Stimulated activated CD4-positive, alpha-beta T cell treated with anti-CD3 and anti-CD28 coated beads, Interleukin-1b, Interleukin-23, amount 100 ng/mL, for 1 hour (primary cell): ENCODE data around the gene ZNF574.

ENCODE experiments used
- DNase-seq, 2 donors: peaks; one replicate each; pipeline ENCODE4 v3.0.0-alpha.2; 2020; ENCODE audit warnings: low read depth in 2 of 2

Gene ZNF574

DNA sequence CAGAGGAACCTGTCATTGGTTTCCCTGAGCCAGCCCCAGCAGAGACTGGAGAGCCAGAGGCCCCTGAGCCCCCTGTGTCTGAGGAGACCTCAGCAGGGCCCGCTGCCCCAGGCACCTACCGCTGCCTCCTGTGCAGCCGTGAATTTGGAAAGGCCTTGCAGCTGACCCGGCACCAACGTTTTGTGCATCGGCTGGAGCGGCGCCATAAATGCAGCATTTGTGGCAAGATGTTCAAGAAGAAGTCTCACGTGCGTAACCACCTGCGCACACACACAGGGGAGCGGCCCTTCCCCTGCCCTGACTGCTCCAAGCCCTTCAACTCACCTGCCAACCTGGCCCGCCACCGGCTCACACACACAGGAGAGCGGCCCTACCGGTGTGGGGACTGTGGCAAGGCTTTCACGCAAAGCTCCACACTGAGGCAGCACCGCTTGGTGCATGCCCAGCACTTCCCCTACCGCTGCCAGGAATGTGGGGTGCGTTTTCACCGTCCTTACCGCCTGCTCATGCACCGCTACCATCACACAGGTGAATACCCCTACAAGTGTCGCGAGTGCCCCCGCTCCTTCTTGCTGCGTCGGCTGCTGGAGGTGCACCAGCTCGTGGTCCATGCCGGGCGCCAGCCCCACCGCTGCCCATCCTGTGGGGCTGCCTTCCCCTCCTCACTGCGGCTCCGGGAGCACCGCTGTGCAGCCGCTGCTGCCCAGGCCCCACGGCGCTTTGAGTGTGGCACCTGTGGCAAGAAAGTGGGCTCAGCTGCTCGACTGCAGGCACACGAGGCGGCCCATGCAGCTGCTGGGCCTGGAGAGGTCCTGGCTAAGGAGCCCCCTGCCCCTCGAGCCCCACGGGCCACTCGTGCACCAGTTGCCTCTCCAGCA is 4.2 kb downstream of the ZNF574 start:
- DNase-seq: no peak

DNA sequence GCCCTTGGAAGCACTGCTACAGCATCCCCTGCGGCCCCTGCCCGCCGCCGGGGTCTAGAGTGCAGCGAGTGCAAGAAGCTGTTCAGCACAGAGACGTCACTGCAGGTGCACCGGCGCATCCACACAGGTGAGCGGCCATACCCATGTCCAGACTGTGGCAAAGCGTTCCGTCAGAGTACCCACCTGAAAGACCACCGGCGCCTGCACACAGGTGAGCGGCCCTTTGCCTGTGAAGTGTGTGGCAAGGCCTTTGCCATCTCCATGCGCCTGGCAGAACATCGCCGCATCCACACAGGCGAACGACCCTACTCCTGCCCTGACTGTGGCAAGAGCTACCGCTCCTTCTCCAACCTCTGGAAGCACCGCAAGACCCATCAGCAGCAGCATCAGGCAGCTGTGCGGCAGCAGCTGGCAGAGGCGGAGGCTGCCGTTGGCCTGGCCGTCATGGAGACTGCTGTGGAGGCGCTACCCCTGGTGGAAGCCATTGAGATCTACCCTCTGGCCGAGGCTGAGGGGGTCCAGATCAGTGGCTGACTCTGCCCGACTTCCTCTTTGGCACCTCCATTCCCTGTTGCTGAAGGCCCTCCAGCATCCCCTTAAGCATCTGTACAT is 4.9 kb downstream of the ZNF574 start:
- no peak for DNase-seq

DNA sequence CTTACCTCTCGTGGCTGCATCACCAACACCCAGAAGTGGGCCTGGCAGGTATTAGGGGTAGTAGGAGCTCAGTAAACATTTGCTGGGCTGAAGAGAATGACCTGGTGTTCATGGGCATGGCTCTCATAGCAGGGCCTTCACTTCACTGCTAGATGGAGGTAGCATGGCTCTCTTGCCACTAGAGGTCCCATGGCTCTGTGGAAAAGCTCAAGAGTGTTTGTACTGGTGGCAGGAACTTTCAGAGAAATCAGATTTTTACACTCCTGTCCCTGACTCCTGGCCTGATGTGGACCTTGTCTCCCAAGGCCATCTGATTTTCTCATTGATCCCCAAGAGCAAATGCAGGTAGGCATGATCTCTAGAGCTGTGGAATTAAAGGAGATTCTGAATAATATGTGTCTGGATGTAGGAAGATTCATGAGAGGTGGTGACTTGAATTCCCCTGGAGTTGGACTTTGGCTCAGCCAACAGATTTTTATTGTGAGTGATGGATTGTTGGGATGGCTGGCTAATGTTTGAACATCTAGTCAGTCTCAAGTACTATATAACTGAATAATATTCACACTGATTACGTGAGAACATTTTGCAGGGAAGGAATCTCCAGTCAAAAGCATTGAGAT is 5.7 kb downstream of the ZNF574 start:
- DNase-seq: no peak

DNA sequence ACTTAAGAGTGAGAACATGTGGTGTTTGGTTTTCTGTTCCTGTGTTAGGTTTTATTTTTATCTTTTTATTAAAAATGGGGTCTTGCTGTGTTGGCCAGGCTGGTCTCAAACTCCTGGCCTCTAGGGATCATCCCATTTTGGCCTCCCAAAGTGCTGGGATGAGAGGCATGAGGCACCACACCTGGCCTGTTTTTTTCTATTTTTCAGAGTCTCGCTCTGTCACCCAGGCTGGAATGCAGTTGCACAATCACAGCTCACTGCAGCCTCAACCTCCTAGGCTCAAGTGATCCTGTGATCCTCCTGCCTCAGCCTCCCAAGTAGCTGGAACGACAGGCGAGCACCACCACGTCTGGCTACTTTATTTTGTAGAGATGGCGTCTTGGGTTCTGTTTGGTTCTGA is 7.6 kb downstream of the ZNF574 start:
- no peak for DNase-seq

DNA sequence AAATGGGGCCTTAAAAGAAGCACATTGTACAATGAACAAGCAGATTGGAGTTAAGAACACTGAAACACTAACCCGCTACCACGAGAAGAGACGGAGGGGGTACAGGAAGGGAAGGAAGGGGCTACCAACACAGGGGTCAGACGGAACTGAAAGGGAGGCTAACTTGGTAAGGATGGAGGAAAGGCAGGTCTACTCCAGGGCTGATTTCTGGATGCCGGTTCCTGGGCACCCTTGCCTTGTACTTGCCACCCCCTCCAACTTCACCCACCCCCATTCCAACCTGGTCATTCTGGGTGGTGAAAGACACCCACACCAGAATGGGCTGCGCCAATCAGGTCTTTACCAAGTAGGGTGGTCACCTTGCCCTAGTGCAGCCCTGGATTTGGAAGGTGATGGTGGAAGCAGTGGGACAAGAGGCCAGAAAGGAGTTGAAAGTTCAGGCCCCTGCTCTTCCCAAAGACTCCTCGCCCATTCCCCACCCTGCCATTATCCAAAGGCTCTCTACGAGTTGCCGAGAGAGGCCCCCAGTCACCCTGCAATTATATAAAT is 10.3 kb downstream of the ZNF574 start:
- DNase-seq: no peak

DNA sequence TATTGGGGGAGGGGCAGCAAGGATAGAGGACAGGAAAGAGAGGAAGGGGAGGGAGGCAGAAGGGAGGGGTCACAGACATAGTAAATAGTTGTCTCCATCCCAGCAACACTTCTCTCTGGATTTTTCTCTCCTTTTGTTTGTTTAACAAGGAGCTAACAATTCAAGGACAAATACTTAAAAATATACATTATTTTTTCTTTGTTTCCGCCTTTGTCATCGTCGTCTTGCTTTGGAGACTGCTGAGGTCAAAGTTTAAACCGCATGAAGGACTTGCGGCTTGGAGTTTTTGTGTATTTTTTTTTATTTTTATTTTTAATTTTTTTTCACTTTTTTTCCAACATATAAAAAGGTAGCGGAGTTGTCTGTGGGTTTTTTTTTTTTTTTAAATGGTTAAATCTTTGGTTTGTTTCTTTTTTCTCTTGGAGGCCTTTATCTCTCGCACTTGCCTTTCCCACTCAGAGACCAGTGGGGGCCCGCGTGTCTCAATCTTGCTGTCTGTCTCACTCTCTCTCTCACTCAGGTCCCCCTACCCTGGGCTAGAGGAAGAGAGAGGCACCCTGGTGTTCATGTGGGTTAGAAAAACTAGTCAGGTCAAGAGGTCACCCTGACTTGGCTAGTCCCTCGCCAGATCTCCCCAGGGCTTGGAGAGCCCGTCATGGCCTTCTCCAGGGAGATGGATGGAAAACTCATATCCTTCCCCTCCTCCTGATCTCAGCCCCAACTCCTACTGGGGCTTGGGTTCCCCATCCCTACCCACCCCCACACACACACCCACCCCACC is 11.0 kb downstream of the ZNF574 start:
- DNase-seq: no peak

DNA sequence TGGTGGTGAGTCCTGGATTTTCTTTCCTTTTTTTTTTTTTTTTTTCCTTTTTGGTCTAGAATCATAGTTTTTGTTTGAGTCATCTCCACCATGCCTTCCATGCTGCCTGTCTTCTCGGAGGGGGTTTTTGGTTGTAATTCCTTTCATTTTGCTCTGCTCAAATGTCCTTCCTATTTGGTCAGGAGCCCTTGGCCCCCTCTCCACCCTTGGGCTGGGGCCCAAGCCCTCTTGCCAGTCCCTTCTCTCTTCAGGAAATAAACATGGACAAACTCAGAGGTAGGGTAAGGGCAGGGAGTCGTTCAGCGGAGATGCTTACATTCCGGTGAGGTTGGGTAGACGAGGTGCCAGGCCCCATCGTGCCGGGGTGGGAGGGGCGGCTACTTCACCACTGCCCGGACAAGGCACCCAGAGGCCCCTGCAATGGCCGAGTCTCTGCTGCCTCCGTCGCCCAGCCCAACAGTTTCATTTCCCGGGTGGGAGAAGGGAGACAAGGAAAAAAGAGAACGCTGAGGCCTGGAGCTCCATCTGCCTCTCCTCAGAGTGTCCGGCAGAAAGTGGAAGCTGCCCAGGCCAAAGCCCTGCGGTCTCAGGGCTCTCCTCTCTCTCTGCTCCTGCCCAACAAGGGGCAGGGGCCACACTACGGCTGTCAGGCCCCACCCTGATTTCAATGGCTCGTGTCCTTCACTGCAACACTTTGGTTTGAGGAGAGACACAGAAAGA is 12.7 kb downstream of the ZNF574 start:
- no peak for DNase-seq

DNA sequence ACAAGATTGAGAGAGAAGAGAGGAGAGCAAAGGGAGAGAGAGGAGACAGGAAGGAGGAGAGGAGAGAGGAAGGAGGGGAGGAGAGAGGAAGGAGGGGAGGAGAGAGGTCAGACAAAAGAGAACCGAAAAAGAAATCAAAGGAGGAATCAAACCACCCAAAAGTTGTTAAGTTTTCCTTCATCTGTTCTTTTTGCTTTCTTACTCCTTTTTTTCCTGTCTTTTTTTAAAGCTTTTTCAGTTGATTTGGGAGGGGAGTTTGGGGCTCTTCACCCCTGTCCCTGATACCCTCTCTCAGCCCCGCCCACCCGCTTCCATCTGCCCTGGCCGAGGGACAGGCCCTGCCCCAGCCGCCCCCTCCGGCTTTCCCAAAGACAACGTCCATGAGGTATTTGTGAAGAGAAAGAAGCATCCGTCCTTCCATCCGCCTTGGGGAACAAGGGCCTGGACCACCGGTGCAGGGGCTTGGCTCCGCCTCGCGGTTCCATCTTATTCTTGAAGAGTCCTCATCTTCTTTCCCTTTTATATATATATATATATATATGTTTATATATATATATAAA is 13.3 kb downstream of the ZNF574 start:
- no peak for DNase-seq

DNA sequence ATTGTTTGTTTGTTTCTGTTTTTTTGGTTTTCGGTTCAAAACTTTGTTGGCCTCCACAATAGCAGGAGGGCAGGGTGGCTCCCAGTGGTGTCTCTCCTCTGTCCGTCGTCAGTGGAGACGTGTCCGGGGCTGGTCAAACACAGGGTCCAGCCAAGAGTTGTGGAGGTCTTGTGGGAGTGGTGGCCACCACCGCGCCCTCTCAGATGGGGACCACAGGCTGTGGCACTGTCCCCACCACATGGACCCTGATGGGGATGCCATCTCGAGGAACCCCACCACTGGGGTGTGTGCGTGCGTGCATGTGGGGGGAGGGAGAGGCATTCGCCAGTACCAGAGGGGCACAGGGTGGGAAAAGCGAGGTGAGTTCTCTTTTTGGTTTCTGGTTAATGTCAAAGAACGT is 13.8 kb downstream of the ZNF574 start:
- no peak for DNase-seq

DNA sequence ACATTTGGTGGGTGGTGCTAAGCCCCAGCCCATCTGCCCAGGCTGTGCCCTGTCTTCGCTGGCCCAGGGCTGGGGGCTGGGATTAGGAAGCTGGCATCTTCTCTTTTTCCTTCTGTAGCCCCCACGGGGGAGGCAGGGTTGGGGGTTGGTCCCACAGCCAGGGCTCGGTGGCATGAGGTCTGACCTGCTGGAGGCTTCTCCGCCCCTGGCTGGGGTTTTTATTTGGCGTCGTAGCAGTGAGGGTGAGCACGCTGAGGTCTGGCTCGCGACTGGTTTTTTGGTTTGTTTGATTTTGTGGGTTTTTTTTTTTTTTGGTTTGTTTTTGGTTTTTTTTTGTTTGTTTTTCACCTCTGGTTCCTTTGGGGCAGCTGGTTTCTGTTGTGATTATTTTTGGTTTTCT is 14.7 kb downstream of the ZNF574 start:
- no peak for DNase-seq

DNA sequence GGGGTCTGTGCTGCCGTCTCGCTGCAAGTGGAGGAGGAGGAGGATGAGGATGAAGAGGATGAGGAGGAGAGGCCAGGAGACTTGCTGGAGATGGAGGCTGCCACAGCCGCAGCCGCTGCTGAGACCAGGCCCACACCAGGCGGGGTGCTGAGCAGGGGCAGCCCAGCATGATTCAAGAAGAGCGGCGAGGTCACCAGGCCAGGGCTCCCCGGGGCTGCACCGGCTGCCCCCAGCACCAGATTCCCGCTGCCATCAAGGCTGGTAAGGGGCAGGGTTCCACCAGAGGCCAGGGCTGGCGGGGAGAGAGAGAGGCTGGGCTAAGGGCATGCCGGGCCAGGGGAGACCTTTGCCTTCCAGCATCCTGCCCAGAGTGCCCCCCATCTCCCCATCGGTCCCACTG is 15.3 kb downstream of the ZNF574 start:
- no peak for DNase-seq

DNA sequence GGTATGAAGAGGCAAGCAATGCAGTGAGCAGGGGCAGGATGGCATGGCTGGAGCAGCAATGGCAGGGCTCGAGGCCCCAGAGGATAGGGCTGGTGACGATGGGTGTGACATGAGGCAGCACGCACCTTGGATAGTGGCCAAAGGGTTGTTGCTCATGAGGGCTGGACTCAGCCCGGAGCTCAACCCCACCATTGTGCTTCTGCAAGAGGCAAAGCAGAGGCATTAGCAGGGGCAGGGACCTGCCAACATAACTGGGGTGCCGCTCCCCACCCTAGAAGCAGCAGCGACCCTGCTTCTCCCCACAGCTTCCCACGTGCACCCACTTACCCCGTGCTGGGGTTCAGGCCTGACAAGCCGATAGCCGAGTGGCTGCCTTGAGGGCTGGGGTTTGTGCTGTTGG is 15.8 kb downstream of the ZNF574 start:
- DNase-seq: no peak

DNA sequence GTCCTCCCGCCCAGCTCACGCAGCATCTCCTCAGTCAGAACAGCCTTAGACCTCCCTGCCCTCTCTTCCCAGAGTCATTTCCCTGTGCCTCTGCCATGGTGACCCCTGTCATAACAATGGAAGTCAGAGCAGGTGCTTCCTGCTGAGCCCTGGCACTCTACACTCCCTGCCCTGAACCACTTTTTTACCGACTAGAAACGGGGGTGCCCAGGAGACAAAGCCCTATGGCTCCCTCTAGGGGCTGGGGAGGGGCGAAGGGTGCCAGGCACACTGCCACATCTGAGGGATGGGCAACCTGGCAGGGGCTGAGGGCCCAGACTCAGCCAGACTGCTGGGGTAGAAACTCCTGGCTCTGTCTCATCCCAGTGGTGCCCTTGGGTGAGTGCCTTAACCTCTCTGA is 16.4 kb downstream of the ZNF574 start:
- no peak for DNase-seq

DNA sequence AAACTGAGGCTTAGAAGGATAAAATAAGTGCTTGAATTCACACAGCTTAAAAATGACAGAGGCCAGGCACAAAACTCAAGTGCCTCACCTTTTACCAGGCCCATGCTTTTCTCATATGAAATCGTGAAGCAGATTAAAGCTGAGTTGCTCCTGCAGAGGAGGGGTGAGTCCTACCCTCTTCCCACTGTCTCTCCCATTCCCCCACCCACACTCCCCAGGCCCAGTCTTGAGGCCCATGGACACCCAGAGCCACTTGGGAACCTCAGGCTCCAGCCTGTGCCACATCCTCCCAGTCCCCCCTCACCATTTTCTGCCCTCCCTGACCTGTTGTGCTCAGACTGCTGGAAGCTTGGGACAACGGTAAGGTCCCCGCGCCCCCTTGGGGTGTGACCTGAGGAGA is 17.5 kb downstream of the ZNF574 start:
- DNase-seq: no peak

DNA sequence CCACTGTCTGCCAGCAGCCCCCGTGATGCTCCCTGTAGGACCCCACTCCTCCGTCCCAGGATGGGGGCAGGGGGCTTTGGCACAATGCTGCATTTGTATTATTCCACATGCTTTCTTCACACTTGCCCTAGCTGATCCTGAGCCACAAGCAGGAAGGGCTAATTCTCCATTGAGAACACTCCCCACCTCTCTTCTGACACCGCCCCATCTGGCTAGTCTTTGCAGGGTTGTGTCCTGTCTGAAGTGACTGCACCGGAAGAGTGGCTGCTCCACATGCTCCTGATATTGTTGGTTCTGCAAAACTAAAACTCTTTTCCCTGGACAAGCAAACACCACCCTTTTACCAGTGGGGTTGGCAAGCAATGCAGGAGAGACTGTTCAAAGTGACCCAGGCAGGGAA is 18.0 kb downstream of the ZNF574 start:
- DNase-seq: no peak

DNA sequence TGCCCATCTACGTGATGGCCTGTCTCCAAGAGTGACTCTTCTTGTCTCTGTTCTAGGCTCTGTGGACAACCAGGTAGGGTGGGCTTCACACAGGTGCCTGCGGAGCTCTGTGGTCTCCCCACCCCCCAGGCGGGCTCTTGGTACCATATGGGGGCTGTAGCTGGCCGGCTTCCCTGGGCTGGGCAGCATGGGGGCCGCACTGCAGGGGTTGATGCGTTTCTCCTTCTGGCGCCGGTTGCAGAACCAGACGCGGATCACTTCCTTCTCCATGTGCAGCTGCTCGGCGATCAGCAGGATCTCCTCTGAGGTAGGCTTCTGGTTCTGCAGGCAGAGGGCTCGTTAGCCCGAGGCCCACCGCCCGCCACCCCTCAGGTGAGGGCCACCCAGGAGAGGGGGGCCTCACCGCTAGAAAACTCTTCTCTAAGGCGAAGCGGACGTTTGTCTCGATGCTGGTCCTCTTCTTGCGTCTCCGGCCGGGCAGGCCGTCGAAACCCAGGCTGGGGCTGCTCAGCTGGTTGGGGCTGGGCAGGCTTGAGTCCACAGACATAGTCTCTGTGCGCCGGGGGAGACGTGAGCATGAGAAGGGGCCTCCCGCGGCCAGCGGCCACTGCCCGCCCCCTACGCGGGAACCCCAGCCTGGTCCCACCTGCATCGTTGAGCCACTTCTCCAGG is 19.3 kb downstream of the ZNF574 start:
- DNase-seq: no peak

DNA sequence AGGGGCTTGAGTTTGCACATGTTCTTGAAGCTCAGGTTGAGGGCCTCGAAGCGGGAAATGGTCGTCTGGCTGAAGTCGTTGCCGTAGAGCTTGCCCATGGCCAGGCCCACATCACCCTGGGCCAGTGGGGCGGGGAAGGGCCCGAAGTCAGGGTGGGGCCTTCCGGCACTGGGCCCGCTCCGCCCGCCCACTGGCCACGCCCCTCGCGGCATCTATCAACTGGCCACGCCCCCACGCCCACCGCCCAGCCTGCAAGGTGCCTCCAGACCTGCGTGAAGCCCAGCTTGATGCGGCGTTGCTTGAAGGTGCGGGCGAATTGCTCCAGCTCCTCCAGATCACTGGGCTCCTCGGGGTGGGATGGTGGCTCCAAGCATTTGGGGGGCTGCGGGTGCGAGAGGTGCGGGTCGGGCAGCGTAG is 19.9 kb downstream of the ZNF574 start:
- DNase-seq: no peak

DNA sequence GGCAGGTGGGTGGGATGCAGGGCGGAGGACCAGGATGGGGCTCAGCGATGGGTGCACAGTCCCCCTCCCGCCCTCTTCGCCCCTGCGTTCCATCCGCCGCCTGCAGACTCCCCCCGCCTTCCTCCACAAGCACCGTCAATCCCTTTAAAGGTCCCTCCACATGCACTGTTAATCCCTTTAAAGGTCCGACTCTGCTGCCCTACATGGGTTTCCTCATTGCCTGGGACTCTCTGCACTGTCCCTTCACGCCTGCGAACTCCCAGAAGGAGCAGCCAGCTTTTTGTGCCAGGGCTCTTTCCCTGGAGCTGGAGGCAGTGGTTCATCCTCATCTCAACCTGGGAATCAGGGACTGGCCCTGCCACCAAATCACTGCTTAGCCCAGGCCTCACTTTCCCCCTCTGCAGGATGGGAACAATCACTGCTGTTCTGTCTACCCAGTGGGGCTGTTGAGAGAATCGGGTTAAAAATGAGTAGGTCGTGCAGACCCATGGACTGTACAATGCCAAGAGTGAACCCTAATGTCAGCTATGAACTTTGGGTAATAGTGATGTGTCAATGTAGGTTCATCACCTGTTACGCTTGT is 20.4 kb downstream of the ZNF574 start:
- no peak for DNase-seq

DNA sequence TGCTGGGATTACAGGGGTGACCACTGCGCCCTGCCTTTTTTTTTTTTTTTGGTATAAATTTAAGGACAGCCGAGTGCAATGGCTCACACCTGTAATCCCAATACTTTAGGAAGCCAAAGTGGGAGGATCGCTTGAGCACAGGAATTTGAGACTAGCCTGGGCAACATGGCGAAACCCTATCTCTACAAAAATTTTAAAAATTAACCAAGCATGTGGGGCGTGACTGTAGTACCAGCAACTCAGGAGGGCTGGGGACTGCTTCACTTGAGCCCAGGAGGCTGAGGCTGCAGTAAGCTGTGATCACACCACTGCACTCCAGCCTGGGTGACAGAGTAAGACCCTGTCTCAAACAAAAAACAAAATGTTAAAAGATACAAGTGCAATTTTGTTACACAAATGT is 21.5 kb downstream of the ZNF574 start:
- no peak for DNase-seq

DNA sequence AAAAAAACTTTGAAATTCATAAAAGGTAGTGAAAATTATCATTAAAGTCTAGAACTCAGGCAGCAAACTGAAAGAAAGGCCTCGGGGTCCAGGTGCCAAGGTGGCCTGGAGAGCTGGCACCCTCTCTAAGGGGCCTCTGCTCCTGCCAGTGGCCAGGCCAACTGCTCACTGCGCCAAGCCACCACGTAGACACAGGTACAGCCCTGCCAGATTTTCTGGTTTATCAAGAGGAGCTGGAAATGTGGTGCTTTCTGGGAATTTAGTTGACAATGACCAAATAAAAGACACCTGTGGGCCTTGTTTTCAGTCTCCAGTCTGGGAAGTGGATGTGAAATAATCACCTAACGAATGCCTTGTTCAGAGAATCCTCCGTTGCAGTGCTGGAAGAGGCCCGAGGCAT is 22.8 kb downstream of the ZNF574 start:
- DNase-seq: no peak
